HepG2 (cell line): ENCODE results near the gene SEBOX. TPM values are rescaled to one million over a fixed set of nuclear protein-coding genes. Genes with fewer than 3 reads are reported as not detected.

Experiments
- HNF4G ChIP-seq, 2 experiments: sonication (generic) in 1 of 2; formaldehyde crosslinking in 1 of 2; IDR thresholded peaks; 2 replicates each; pipeline versions ENCODE4 v1.4.0 to v1.6.1; 2011 to 2020; ENCODE audit warnings: borderline replicate concordance in 2 of 2, low read depth in 2 of 2, mild to moderate bottlenecking in 2 of 2, low read length in 1 of 2, missing genetic modification reagents in 1 of 2, moderate library complexity in 1 of 2
- KDM6A ChIP-seq: IDR thresholded peaks from 2 replicates; pipeline ENCODE4 v1.6.1; 2016; ENCODE audit warnings: low read depth
- MED13 ChIP-seq: sonication (generic); formaldehyde crosslinking; IDR thresholded peaks from 2 replicates; pipeline ENCODE4 v1.5.0; 2020; ENCODE audit warnings: missing genetic modification reagents
- PAF1 ChIP-seq: IDR thresholded peaks from 2 replicates; pipeline ENCODE4 v1.6.1; 2016; ENCODE audit warnings: missing genetic modification reagents, missing compliant biosample characterization
- SETDB1 ChIP-seq: sonication (generic); formaldehyde crosslinking; IDR thresholded peaks from 2 replicates; pipeline ENCODE4 v1.5.1; 2020; ENCODE audit warnings: missing genetic modification reagents, mild to moderate bottlenecking, borderline replicate concordance
- SMAD1 ChIP-seq: sonication (generic); formaldehyde crosslinking; IDR thresholded peaks from 2 replicates; pipeline ENCODE4 v1.4.0; 2020; ENCODE audit warnings: missing genetic modification reagents, low read depth, mild to moderate bottlenecking, borderline replicate concordance
- TBP ChIP-seq: sonication (generic); formaldehyde crosslinking; IDR thresholded peaks from 2 replicates; pipeline ENCODE4 v1.5.0; 2020; ENCODE audit warnings: missing genetic modification reagents
- TEF ChIP-seq: sonication (generic); formaldehyde crosslinking; IDR thresholded peaks from 2 replicates; pipeline ENCODE4 v1.5.0; 2020; ENCODE audit warnings: missing genetic modification reagents
- ZBTB40 ChIP-seq, 2 experiments: fragments of 450-650 bp in 1 of 2; sonication (generic) in 1 of 2; formaldehyde crosslinking in 1 of 2; IDR thresholded peaks; 2 replicates each; pipeline versions ENCODE4 v1.6.1 to v1.8.0; 2016 to 2022; ENCODE audit warnings: antibody characterized with exemption in 1 of 2, mild to moderate bottlenecking in 1 of 2, missing genetic modification reagents in 1 of 2
- ZNF260 ChIP-seq: sonication (generic); formaldehyde crosslinking; IDR thresholded peaks from 2 replicates; pipeline ENCODE4 v1.4.0; 2020; ENCODE audit warnings: missing genetic modification reagents, low read depth, mild to moderate bottlenecking, borderline replicate concordance
- ZNF547 ChIP-seq: sonication (generic); formaldehyde crosslinking; IDR thresholded peaks from 2 replicates; pipeline ENCODE4 v1.5.1; 2020; ENCODE audit warnings: mild to moderate bottlenecking, missing genetic modification reagents
- ZNF597 ChIP-seq: sonication (generic); formaldehyde crosslinking; IDR thresholded peaks from 2 replicates; pipeline ENCODE4 v1.5.0; 2020; ENCODE audit warnings: missing genetic modification reagents
- polyA plus RNA-seq, 8 experiments: library from polyadenylated mRNA; depleted of rRNA in 3 of 8; stranded (reverse) in 7 of 8; unstranded in 1 of 8; fragments of >200 nt; fragmentation: Illumina TruSeq in 4 of 8; extraction: Trizol in 4 of 8; gene quantifications; 2 replicates each; pipeline versions ENCODE4 v1.2.1 to v1.2.3, GENCODE V29; 2011 to 2016; ENCODE audit warnings: low read depth in 4 of 8, missing spikeins in 1 of 8, mixed read lengths in 1 of 8; ENCODE audit not compliant: insufficient read depth in 1 of 8
- total RNA-seq, 5 experiments: library from RNA; depleted of rRNA; stranded (reverse); fragments of >200 nt; fragmentation: Illumina TruSeq; extraction: Trizol; gene quantifications; 2 replicates each; pipeline ENCODE4 v1.2.3, GENCODE V29; 2016; ENCODE audit warnings: low read depth in 1 of 5
- TF ChIP-seq, protein P1 (sequence below): sonication (generic); formaldehyde crosslinking; IDR thresholded peaks from 2 replicates; pipeline ENCODE4 v1.5.0; 2020; ENCODE audit warnings: mild to moderate bottlenecking, missing genetic modification reagents

Gene SEBOX
- total and polyA plus RNA-seq, 2 of the 13 experiments (the other 11 are each of a cell fraction or from before 2014, with no cell fraction given) = not detected

- TF ChIP-seq TBP (CRISPR knock-in tag) (0 out of 2 replicates have a peak, but pooled peaks have one; percentile 90), ZNF547 (CRISPR knock-in tag) (no peak), MED13 (CRISPR knock-in tag) (no peak), ZNF260 (CRISPR knock-in tag) (no peak), KDM6A (CRISPR knock-in tag) (no peak), ZBTB40 (IDR thresholded peaks at IDR 0.05) (peak; percentile 69), ZBTB40 (CRISPR knock-in tag; IDR thresholded peaks at IDR 0.05) (peak; percentile 64), PAF1 (CRISPR knock-in tag) (no peak), SMAD1 (no peak), ZNF597 (CRISPR knock-in tag) (no peak; the same call in 1 of the 2 replicates), HNF4G (IDR thresholded peaks at IDR 0.05; ENCODE audit: borderline replicate concordance, low read depth, low read length) (no peak), HNF4G (CRISPR knock-in tag; IDR thresholded peaks at IDR 0.05; ENCODE audit: borderline replicate concordance, low read depth) (no peak), SETDB1 (CRISPR knock-in tag) (no peak), TEF (CRISPR knock-in tag) (no peak)
- TF ChIP-seq, protein P1, sequence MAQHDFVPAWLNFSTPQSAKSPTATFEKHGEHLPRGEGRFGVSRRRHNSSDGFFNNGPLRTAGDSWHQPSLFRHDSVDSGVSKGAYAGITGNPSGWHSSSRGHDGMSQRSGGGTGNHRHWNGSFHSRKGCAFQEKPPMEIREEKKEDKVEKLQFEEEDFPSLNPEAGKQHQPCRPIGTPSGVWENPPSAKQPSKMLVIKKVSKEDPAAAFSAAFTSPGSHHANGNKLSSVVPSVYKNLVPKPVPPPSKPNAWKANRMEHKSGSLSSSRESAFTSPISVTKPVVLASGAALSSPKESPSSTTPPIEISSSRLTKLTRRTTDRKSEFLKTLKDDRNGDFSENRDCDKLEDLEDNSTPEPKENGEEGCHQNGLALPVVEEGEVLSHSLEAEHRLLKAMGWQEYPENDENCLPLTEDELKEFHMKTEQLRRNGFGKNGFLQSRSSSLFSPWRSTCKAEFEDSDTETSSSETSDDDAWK (CRISPR knock-in tag) = no peak
These were observed 29.6 kb downstream of the SEBOX start, which contains the start of the genes IFT20 and TNFAIP1 (continued) for GRCh38 chr17:28335201-28335958.
